Ishikawa (cell line): ENCODE results near the gene CCDC146.

Source experiments
- CEBPB ChIP-seq: IDR thresholded peaks from 2 replicates; pipeline ENCODE4 v1.6.1; 2012
- CREB1 ChIP-seq: IDR thresholded peaks from 2 replicates; pipeline ENCODE4 v1.6.1; 2012; ENCODE audit warnings: low read depth
- EGR1 ChIP-seq: IDR thresholded peaks from 2 replicates; pipeline ENCODE4 v1.6.1; 2012
- EP300 ChIP-seq: IDR thresholded peaks from 2 replicates; pipeline ENCODE4 v1.6.1; 2012; ENCODE audit warnings: borderline replicate concordance
- FOXM1 ChIP-seq: IDR thresholded peaks from 2 replicates; pipeline ENCODE4 v1.6.1; 2012; ENCODE audit warnings: low read depth, borderline replicate concordance
- MAX ChIP-seq: IDR thresholded peaks from 2 replicates; pipeline ENCODE4 v1.6.1; 2012
- RAD21 ChIP-seq: IDR thresholded peaks from 2 replicates; pipeline ENCODE4 v1.6.1; 2012; ENCODE audit warnings: low read depth
- REST ChIP-seq: IDR thresholded peaks from 2 replicates; pipeline ENCODE4 v1.6.1; 2012; ENCODE audit warnings: low read depth, mild to moderate bottlenecking
- TAF1 ChIP-seq: IDR thresholded peaks from 2 replicates; pipeline ENCODE4 v1.6.1; 2012; ENCODE audit warnings: low read depth, mild to moderate bottlenecking
- TCF12 ChIP-seq: IDR thresholded peaks from 2 replicates; pipeline ENCODE4 v1.6.1; 2012; ENCODE audit warnings: low read depth
- TEAD4 ChIP-seq: IDR thresholded peaks from 2 replicates; pipeline ENCODE4 v1.6.1; 2012
- USF1 ChIP-seq: IDR thresholded peaks from 2 replicates; pipeline ENCODE4 v1.6.1; 2012
- YY1 ChIP-seq: IDR thresholded peaks from 2 replicates; pipeline ENCODE4 v1.6.1; 2012; ENCODE audit warnings: low read depth

GRCh38 chr7:77320137-77320536 is 197.7 kb downstream of the CCDC146 start:
- no peak for TF ChIP-seq TAF1
- no peak for TF ChIP-seq EP300
- no peak for TF ChIP-seq YY1
- TF ChIP-seq REST, result no peak
- no peak for TF ChIP-seq TEAD4
- TF ChIP-seq MAX, result no peak
- no peak for TF ChIP-seq USF1
- TF ChIP-seq CREB1, result no peak
- no peak for TF ChIP-seq FOXM1
- no peak for TF ChIP-seq EGR1
- TF ChIP-seq TCF12, result no peak
- no peak for TF ChIP-seq RAD21
- TF ChIP-seq CEBPB, result no peak
